T-helper 2 cell treated with Interferon-gamma antibody and Interleukin-4, amounts not matched to agents 100 ng/mL and 5 ng/mL, for 36 hours (primary cell): Measurements from ENCODE around the gene SPRED2. TPM values are rescaled to one million over a fixed set of nuclear protein-coding genes. Genes with fewer than 3 reads are reported as not detected.

ENCODE experiments used
- total RNA-seq: library from RNA; stranded (reverse); gene quantifications from 2 replicates; pipeline ENCODE4 v1.2.3, GENCODE V29; 2022

SPRED2 gene
- total RNA-seq, 1 donor from 2014 or later: 7.7 TPM

Other genes starting within 250 kb of the SPRED2 start
- 488 and 497 TPM in 2 replicates for gene ACTR2, start 204.8 kb downstream of the SPRED2 start, total RNA-seq